A549 (cell line): Measurements from ENCODE around the gene KDM4B. TPM values are rescaled to one million over a fixed set of nuclear protein-coding genes. Genes with fewer than 3 reads are reported as not detected.

Experiments used
- ATAC-seq, 2 experiments: fragments of 200-7000 bp in 1 of 2; fragments of >200 bp in 1 of 2; cut with Nextera tagmentation in 1 of 2; cut with Tn5 transposase in 1 of 2; 3 replicates each; pipeline versions ENCODE4 v1.8.0 to v1.9.1; 2018 to 2020; ENCODE audit warnings: mild to moderate bottlenecking in 1 of 2, moderate library complexity in 1 of 2
- CTCF ChIA-PET: fragments of 300-600 bp; sonication (Branson Sonifier 250); formaldehyde crosslinking; extraction: SDS; loops from one replicate; lab custom pipeline; 2021; ENCODE audit warnings: antibody characterized with exemption, inconsistent platforms; lab: Yijun Ruan, JAX
- POLR2A ChIA-PET: fragments of 350-600 bp; formaldehyde crosslinking; extraction: SDS; loops from one replicate; lab custom pipeline; 2021; ENCODE audit warnings: antibody characterized with exemption, inconsistent platforms; lab: Yijun Ruan, JAX
- DNase-seq, 2 experiments: peaks; one replicate each; pipeline versions ENCODE4 v3.0.0 to v3.0.0-alpha.2; 2011 to 2016; ENCODE audit warnings: low read depth in 1 of 2, low spot score in 1 of 2
- FAIRE-seq: peaks from 2 replicates; lab custom pipeline; 2011; peaks lifted over from hg19 to GRCh38; lab: Jason Lieb, UNC
- H3K27ac ChIP-seq, 2 experiments: fragments of >200 bp; sonication (Bioruptor Twin); formaldehyde crosslinking; 3 replicates each; pipeline ENCODE4 v1.5.1; 2016 to 2017
- H3K4me1 ChIP-seq: fragments of >200 bp; sonication (Bioruptor Twin); formaldehyde crosslinking; 3 replicates; pipeline ENCODE4 v1.6.1; 2016
- H3K4me2 ChIP-seq: fragments of >200 bp; sonication (Bioruptor Twin); formaldehyde crosslinking; 3 replicates; pipeline ENCODE4 v1.6.1; 2016
- H3K4me3 ChIP-seq: fragments of >200 bp; sonication (Bioruptor Twin); formaldehyde crosslinking; 3 replicates; pipeline ENCODE4 v1.5.1; 2016
- H3K9me3 ChIP-seq: fragments of >200 bp; sonication (Bioruptor Twin); formaldehyde crosslinking; 3 replicates; pipeline ENCODE4 v1.6.1; 2016
- BCL3 ChIP-seq: fragments of >200 bp; sonication (Bioruptor Twin); formaldehyde crosslinking; IDR thresholded peaks from 3 replicates; pipeline ENCODE4 v1.6.1; 2016
- CBX8 ChIP-seq: fragments of 200-600 bp; sonication (generic); IDR thresholded peaks from 2 replicates; pipeline ENCODE4 v1.6.1; 2016
- EHF ChIP-seq: fragments of 250-450 bp; sonication (Bioruptor Pico); IDR thresholded peaks from 2 replicates; pipeline ENCODE4 v1.5.0; 2020; ENCODE audit warnings: mild to moderate bottlenecking
- EHMT2 ChIP-seq: fragments of 200-600 bp; sonication (generic); IDR thresholded peaks from 2 replicates; pipeline ENCODE4 v1.6.1; 2016; ENCODE audit warnings: antibody characterized with exemption, low read depth, mild to moderate bottlenecking, moderate library complexity
- FOSB ChIP-seq: fragments of 250-450 bp; sonication (Bioruptor Pico); IDR thresholded peaks from 2 replicates; pipeline ENCODE4 v1.5.0; 2020; ENCODE audit warnings: mild to moderate bottlenecking, moderate library complexity
- FOSL2 ChIP-seq, 2 experiments: fragments of 450-650 bp in 1 of 2; fragments of >200 bp in 1 of 2; sonication (Bioruptor Twin) in 1 of 2; formaldehyde crosslinking; IDR thresholded peaks; 2 replicates each; pipeline versions ENCODE4 v1.5.0 to v1.6.1; 2016 to 2020; ENCODE audit warnings: mild to moderate bottlenecking in 1 of 2, moderate library complexity in 1 of 2
- JUNB ChIP-seq: fragments of >200 bp; sonication (Bioruptor Twin); formaldehyde crosslinking; IDR thresholded peaks from 2 replicates; pipeline ENCODE4 v1.6.1; 2016
- MAX ChIP-seq: IDR thresholded peaks from 2 replicates; pipeline ENCODE4 v1.6.1; 2012
- NPAS2 ChIP-seq: fragments of 250-450 bp; sonication (Bioruptor Pico); IDR thresholded peaks from 2 replicates; pipeline ENCODE4 v1.8.0; 2022; ENCODE audit warnings: mild to moderate bottlenecking, moderate library complexity, borderline replicate concordance
- NR3C1 ChIP-seq: fragments of >200 bp; sonication (Bioruptor Twin); formaldehyde crosslinking; IDR thresholded peaks from 3 replicates; pipeline ENCODE4 v1.6.1; 2017
- PBX3 ChIP-seq: IDR thresholded peaks from 2 replicates; pipeline ENCODE4 v1.6.1; 2012
- POLR2A ChIP-seq: IDR thresholded peaks from 2 replicates; pipeline ENCODE4 v1.6.1; 2012; ENCODE audit warnings: mild to moderate bottlenecking, low read length
- RARB ChIP-seq: fragments of 250-450 bp; sonication (Bioruptor Pico); IDR thresholded peaks from 2 replicates; pipeline ENCODE4 v1.8.0; 2021; ENCODE audit warnings: mild to moderate bottlenecking, moderate library complexity
- RFX5 ChIP-seq: fragments of 450-650 bp; IDR thresholded peaks from 2 replicates; pipeline ENCODE4 v1.7.1; 2014; ENCODE audit warnings: antibody characterized with exemption, mild to moderate bottlenecking, moderate library complexity
- SMC3 ChIP-seq: fragments of >200 bp; sonication (Bioruptor Twin); formaldehyde crosslinking; IDR thresholded peaks from 3 replicates; pipeline ENCODE4 v1.6.1; 2018; ENCODE audit warnings: inconsistent platforms
- SREBF2 ChIP-seq: fragments of 450-650 bp; IDR thresholded peaks from 2 replicates; pipeline ENCODE4 v1.6.1; 2014; ENCODE audit warnings: mild to moderate bottlenecking, moderate library complexity
- ZFP36 ChIP-seq: fragments of 450-650 bp; IDR thresholded peaks from 2 replicates; pipeline ENCODE4 v1.6.1; 2014; ENCODE audit warnings: borderline replicate concordance; ENCODE audit not compliant: partially characterized antibody
- WGBS: methylation state at CpG from one replicate; pipeline ENCODE4 v1.1.6; 2017; ENCODE audit errors: missing lambda C conversion rate; 5-methylcytosine and 5-hydroxymethylcytosine counted together
- polyA plus RNA-seq, 4 experiments: library from polyadenylated mRNA; depleted of rRNA in 3 of 4; stranded (reverse); fragments of >200 nt; fragmentation: RNase III in 1 of 4; extraction: RNeasy Plus Mini Kit Qiagen cat#74134 plus additional on column Dnase treatment in 1 of 4; gene quantifications; 2 replicates in 3 of 4; 3 replicates in 1 of 4; pipeline ENCODE4 v1.2.3, GENCODE V29; 2011 to 2017
- TF ChIP-seq, protein P1 (sequence below): IDR thresholded peaks from 2 replicates; pipeline ENCODE4 v1.6.1; 2012; ENCODE audit warnings: low read depth, borderline replicate concordance

The KDM4B gene
- polyA plus RNA-seq, 2 of the 4 experiments (the other 2 are of a cell fraction) = 3.0 to 4.6 TPM

- ATAC-seq (peak; percentile 57 to 58; a peak in 4 of 6 replicates), FAIRE-seq (no peak), DNase-seq (no peak)
- no peaks in the 10 kb centered on the region for H3K9me3 ChIP-seq
- H3K4me3 ChIP-seq = no peak overlapping the region
- H3K4me2 ChIP-seq = no peak overlapping the region
- no peak overlapping the region for H3K27ac ChIP-seq
- no peaks in the 10 kb centered on the region for H3K4me1 ChIP-seq
- CTCF ChIA-PET = no interaction called here
- 89% methylated on average over 7 of the region's 8 CpGs for WGBS
- POLR2A ChIA-PET = no interaction called here
- TF ChIP-seq RARB (CRISPR knock-in tag) = no peak
- TF ChIP-seq JUNB = no peak
Measured at GRCh38 chr19:5073153-5073844, 104.4 kb downstream of the KDM4B start.

DNA sequence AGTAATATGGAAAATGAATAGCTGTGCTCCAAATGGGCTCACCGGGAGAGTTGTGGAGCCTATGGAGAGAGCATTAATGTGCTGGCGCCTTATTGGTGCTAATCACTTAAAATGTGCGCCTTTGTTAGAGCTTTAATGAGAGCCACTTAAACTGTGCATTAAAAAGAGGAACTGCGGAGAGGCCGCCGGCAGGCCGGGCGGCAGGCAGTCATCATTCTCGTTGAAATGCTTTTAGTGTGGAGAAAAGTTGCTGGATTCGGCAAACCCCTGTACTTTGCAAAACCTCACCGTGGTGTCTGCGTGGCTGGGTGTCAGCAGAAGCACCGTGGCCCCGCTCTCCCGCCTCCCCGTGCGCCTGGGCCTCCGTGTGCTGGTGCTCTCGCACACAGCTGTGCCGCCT lies 105.5 kb downstream of the KDM4B start:
- Histone ChIP-seq H3K4me2 (no peak overlapping the region), H3K4me3 (no peak overlapping the region), H3K27ac (no peak overlapping the region), H3K9me3 (no peaks in the 10 kb centered on the region)
- DNase-seq (no peak), FAIRE-seq (no peak)
- CTCF ChIA-PET = interaction anchor here (0.7 kb wide), 1 partner anchor 22 kb away, joined by 4 read pairs; no protein-coding TSS in a partner anchor
- TF ChIP-seq RFX5 (no peak), CBX8 (no peak), POLR2A (no peak), NPAS2 (no peak), SMC3 (no peak), EHMT2 (no peak), MAX (no peak)
- TF ChIP-seq, protein P1, sequence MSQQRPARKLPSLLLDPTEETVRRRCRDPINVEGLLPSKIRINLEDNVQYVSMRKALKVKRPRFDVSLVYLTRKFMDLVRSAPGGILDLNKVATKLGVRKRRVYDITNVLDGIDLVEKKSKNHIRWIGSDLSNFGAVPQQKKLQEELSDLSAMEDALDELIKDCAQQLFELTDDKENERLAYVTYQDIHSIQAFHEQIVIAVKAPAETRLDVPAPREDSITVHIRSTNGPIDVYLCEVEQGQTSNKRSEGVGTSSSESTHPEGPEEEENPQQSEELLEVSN = no peak
- TF ChIP-seq, all 56 proteins: peak for 0
- no peaks in the 10 kb centered on the region for H3K4me1 ChIP-seq
- POLR2A ChIA-PET = no interaction called here
- no peak for ATAC-seq
- 83% methylated on average over 15 of the region's 20 CpGs for WGBS

DNA sequence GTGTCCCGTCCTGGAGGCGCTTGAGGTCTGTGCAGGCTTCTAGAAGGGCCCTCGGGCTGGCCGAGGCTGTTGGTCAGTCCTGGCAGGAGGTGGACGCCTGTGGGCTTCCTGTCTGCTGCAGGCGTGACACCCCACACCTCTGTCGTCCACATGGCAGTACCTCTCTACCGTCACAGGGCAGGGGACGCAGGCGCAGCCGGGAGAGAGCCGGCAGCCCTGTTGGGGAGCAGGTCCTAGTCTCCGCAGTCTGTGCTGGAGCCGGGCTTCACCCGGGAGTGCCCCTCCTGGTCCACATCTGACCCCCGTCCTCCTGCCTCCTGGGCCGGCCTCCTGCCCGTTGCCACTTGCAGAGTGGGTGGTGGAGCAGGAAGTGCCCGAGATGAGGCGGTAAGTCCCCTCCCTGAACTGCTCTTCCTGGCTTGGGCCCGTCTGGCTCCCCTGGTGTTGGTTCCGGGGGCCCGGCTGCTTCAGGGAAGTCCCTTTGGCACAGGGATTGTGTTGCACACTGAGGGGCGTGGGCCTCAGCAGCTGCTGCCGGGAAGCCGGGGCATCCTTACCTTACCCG lies 106.0 kb downstream of the KDM4B start:
- POLR2A ChIA-PET = no interaction called here
- 93% methylated on average over 7 of the region's 27 CpGs for WGBS
- no peak for FAIRE-seq
- H3K4me2 ChIP-seq = no peak overlapping the region
- TF ChIP-seq FOSL2 (IDR thresholded peaks at IDR 0.05) (no peak), FOSL2 (CRISPR knock-in tag; IDR thresholded peaks at IDR 0.05) (no peak), NR3C1 (no peak), FOSB (CRISPR knock-in tag) (no peak), SREBF2 (no peak), PBX3 (no peak), ZFP36 (no peak), EHF (CRISPR knock-in tag) (no peak), BCL3 (no peak), RARB (CRISPR knock-in tag) (no peak)
- no peak for ATAC-seq
- no peaks in the 10 kb centered on the region for H3K9me3 ChIP-seq
- no peak overlapping the region for H3K4me3 ChIP-seq
- CTCF ChIA-PET = no interaction called here
- H3K4me1 ChIP-seq = no peaks in the 10 kb centered on the region
- H3K27ac ChIP-seq = no peak overlapping the region
- no peak for DNase-seq
